SK-N-SH (cell line): Measurements from ENCODE around the gene MAST1. TPM values are rescaled to one million over a fixed set of nuclear protein-coding genes. Genes with fewer than 3 reads are reported as not detected.

Source experiments
- CTCF ChIA-PET: fragments of 300-600, 350-600 bp; formaldehyde crosslinking; extraction: SDS; loops from one replicate; lab custom pipeline; 2021; lab: Yijun Ruan, JAX
- POLR2A ChIA-PET: fragments of 350-600 bp; sonication (Branson Sonifier 250); formaldehyde crosslinking; extraction: SDS; loops from one replicate; lab custom pipeline; 2020; ENCODE audit warnings: antibody characterized with exemption, inconsistent platforms; lab: Yijun Ruan, JAX
- DNase-seq: peaks from one replicate; pipeline ENCODE4 v3.0.0; 2012
- H2AFZ ChIP-seq: fragments of 200-600 bp; sonication (generic); 2 replicates; pipeline ENCODE4 v1.8.1; 2016; ENCODE audit warnings: antibody characterized with exemption, mild to moderate bottlenecking, low read depth
- H3F3A ChIP-seq: fragments of 200-600 bp; sonication (generic); replicated peaks from 2 replicates; pipeline ENCODE3; 2016; ENCODE audit warnings: antibody characterized with exemption, mild to moderate bottlenecking; ENCODE audit not compliant: insufficient read depth
- H3K27ac ChIP-seq, 2 experiments: fragments of 200-500 bp in 1 of 2; fragments of 200-600 bp in 1 of 2; sonication (Bioruptor generic) in 1 of 2; sonication (generic), shearing (Covaris generic) in 1 of 2; 2 replicates each; pipeline versions ENCODE4 v1.5.1 to v1.6.1; 2014 to 2016; ENCODE audit warnings: low read depth in 2 of 2, inconsistent platforms in 1 of 2, low read length in 1 of 2, mild to moderate bottlenecking in 1 of 2, mixed read lengths in 1 of 2
- H3K27me3 ChIP-seq: fragments of 200-600 bp; sonication (generic), shearing (Covaris generic); 2 replicates; pipeline ENCODE4 v1.6.1; 2016; ENCODE audit warnings: mixed run types; ENCODE audit not compliant: insufficient read depth
- H3K36me3 ChIP-seq, 2 experiments: fragments of 200-500 bp in 1 of 2; fragments of 200-600 bp in 1 of 2; sonication (Bioruptor generic) in 1 of 2; sonication (generic) in 1 of 2; replicated peaks in 1 of 2; 2 replicates each; pipeline versions ENCODE3 to v1.5.1; 2014 to 2016; ENCODE audit warnings: low read length in 1 of 2, mild to moderate bottlenecking in 1 of 2; ENCODE audit not compliant: insufficient read depth in 2 of 2, control insufficient read depth in 1 of 2
- H3K4me1 ChIP-seq, 2 experiments: fragments of 200-500 bp in 1 of 2; fragments of 200-600 bp in 1 of 2; sonication (Bioruptor generic) in 1 of 2; sonication (generic), shearing (Covaris generic) in 1 of 2; 2 replicates each; pipeline versions ENCODE4 v1.5.1 to v1.6.1; 2014 to 2016; ENCODE audit warnings: low read depth in 1 of 2, low read length in 1 of 2, mixed run types in 1 of 2; ENCODE audit not compliant: insufficient read depth in 2 of 2, control insufficient read depth in 1 of 2
- H3K4me2 ChIP-seq: fragments of 200-600 bp; sonication (generic), shearing (Covaris generic); 2 replicates; pipeline ENCODE4 v1.6.1; 2017; ENCODE audit warnings: mixed run types
- H3K4me3 ChIP-seq, 2 experiments: fragments of 200-500 bp in 1 of 2; fragments of 200-600 bp in 1 of 2; sonication (Bioruptor generic) in 1 of 2; sonication (generic), shearing (Covaris generic) in 1 of 2; 2 replicates each; pipeline versions ENCODE4 v1.5.1 to v1.8.1; 2014 to 2016; ENCODE audit warnings: low read depth in 2 of 2, inconsistent platforms in 1 of 2, low read length in 1 of 2, mild to moderate bottlenecking in 1 of 2, mixed read lengths in 1 of 2, moderate library complexity in 1 of 2
- H3K79me2 ChIP-seq: fragments of 200-600 bp; sonication (generic); 2 replicates; pipeline ENCODE4 v1.8.1; 2017; ENCODE audit warnings: mild to moderate bottlenecking; ENCODE audit not compliant: insufficient read depth
- H3K9ac ChIP-seq: fragments of 200-600 bp; sonication (generic); 2 replicates; pipeline ENCODE4 v1.6.1; 2017; ENCODE audit warnings: mixed run types
- H3K9me2 ChIP-seq: fragments of 200-600 bp; sonication (generic); 2 replicates; pipeline ENCODE4 v1.6.1; 2017; ENCODE audit warnings: mixed run types
- H3K9me3 ChIP-seq: fragments of 200-600 bp; sonication (generic); 2 replicates; pipeline ENCODE4 v1.6.1; 2017; ENCODE audit warnings: mixed run types, mild to moderate bottlenecking, moderate library complexity
- H4K20me1 ChIP-seq: fragments of 200-600 bp; sonication (generic); 2 replicates; pipeline ENCODE4 v1.6.1; 2017; ENCODE audit warnings: mild to moderate bottlenecking, mixed run types; ENCODE audit not compliant: insufficient read depth
- CHD2 ChIP-seq: fragments of 150-350 bp; IDR thresholded peaks from 2 replicates; pipeline ENCODE4 v1.6.1; 2018; ENCODE audit warnings: low read length; ENCODE audit not compliant: partially characterized antibody
- ELF1 ChIP-seq: IDR thresholded peaks from 2 replicates; pipeline ENCODE4 v1.4.0; 2012
- EZH2phosphoT487 ChIP-seq: fragments of 200-600 bp; sonication (generic); IDR thresholded peaks from 2 replicates; pipeline ENCODE4 v1.6.1; 2017; ENCODE audit warnings: low read depth, mixed run types, mild to moderate bottlenecking, antibody characterized with exemption, moderate library complexity, borderline replicate concordance
- FOSL2 ChIP-seq: IDR thresholded peaks from 2 replicates; pipeline ENCODE4 v1.4.0; 2012; ENCODE audit warnings: low read depth, mild to moderate bottlenecking, moderate library complexity, borderline replicate concordance
- FOXJ3 ChIP-seq: sonication (generic); formaldehyde crosslinking; IDR thresholded peaks from 2 replicates; pipeline ENCODE4 v1.5.1; 2020; ENCODE audit warnings: mild to moderate bottlenecking, missing genetic modification reagents
- GABPA ChIP-seq: IDR thresholded peaks from 2 replicates; pipeline ENCODE4 v1.4.0; 2012; ENCODE audit warnings: low read depth, mild to moderate bottlenecking
- GATA2 ChIP-seq: sonication (generic); formaldehyde crosslinking; IDR thresholded peaks from 2 replicates; pipeline ENCODE4 v1.5.0; 2020; ENCODE audit warnings: mild to moderate bottlenecking, missing genetic modification reagents
- MEF2A ChIP-seq: IDR thresholded peaks from 2 replicates; pipeline ENCODE4 v1.4.0; 2012; ENCODE audit warnings: low read depth, borderline replicate concordance
- MXI1 ChIP-seq: IDR thresholded peaks from 2 replicates; pipeline ENCODE4 v1.6.1; 2012; ENCODE audit warnings: mild to moderate bottlenecking, low read depth, low read length, improper control_type of control experiment
- NFIC ChIP-seq: IDR thresholded peaks from 2 replicates; pipeline ENCODE4 v1.4.0; 2012; ENCODE audit warnings: borderline replicate concordance
- POLR2AphosphoS5 ChIP-seq: IDR thresholded peaks from 2 replicates; pipeline ENCODE4 v1.6.1; 2012; ENCODE audit warnings: low read depth, low read length
- SIN3A ChIP-seq: IDR thresholded peaks from 2 replicates; pipeline ENCODE4 v1.6.1; 2012; ENCODE audit warnings: low read depth, mild to moderate bottlenecking, low read length, moderate library complexity, borderline replicate concordance
- TCF12 ChIP-seq: IDR thresholded peaks from 2 replicates; pipeline ENCODE4 v1.4.0; 2012
- TEAD4 ChIP-seq: IDR thresholded peaks from 2 replicates; pipeline ENCODE4 v1.4.0; 2012; ENCODE audit warnings: mild to moderate bottlenecking, borderline replicate concordance; ENCODE audit not compliant: insufficient read depth
- WGBS: methylation state at CpG from one replicate; pipeline ENCODE4 v1.1.6; 2017; ENCODE audit warnings: low lambda C conversion rate; 5-methylcytosine and 5-hydroxymethylcytosine counted together
- polyA plus RNA-seq, 3 experiments: library from polyadenylated mRNA; depleted of rRNA; stranded (reverse); fragments of >200 nt; gene quantifications; 2 replicates each; pipeline ENCODE4 v1.2.3, GENCODE V29; 2012
- TF ChIP-seq, protein P1 (sequence below): IDR thresholded peaks from 2 replicates; pipeline ENCODE4 v1.4.0; 2012; ENCODE audit warnings: low read depth, borderline replicate concordance
- TF ChIP-seq, protein P2 (sequence below): IDR thresholded peaks from 2 replicates; pipeline ENCODE4; 2012
- TF ChIP-seq, protein P3 (sequence below): fragments of 150-350 bp; IDR thresholded peaks from 2 replicates; pipeline ENCODE4 v1.6.1; 2016; ENCODE audit warnings: mild to moderate bottlenecking, low read depth, low read length
- TF ChIP-seq, protein P4 (sequence below): IDR thresholded peaks from 2 replicates; pipeline ENCODE4 v1.6.1; 2012; ENCODE audit warnings: mild to moderate bottlenecking, low read depth, low read length, moderate library complexity
- TF ChIP-seq, protein P5 (sequence below): IDR thresholded peaks from 2 replicates; pipeline ENCODE4 v1.4.0; 2012; ENCODE audit warnings: low read depth

MAST1 gene
- polyA plus RNA-seq, 1 of the 3 experiments (the other 2 are of a cell fraction) = 9.7 TPM

DNA sequence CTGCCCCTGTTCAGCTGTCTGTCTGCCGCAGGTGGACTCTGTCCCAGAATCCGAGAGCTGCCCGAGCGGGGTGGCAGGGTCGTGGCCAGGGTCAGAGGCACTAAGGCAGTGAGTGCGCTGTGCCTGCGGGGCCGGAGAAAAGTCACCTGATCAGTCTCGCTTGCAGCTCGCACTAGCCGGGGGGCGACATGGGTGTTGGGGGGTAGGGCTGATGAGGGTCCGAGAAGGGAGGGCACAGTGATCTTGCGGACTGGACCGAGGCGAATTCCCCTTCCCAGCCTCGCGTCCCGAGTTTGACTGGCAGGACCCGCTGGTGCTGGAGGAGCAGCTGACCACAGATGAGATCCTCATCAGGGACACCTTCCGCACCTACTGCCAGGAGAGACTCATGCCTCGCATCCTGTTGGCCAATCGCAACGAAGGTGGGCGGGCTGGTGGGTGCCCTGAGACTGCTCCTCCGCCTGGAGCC, 53.3 kb downstream of the MAST1 start (continued):
- TF ChIP-seq, protein P1, sequence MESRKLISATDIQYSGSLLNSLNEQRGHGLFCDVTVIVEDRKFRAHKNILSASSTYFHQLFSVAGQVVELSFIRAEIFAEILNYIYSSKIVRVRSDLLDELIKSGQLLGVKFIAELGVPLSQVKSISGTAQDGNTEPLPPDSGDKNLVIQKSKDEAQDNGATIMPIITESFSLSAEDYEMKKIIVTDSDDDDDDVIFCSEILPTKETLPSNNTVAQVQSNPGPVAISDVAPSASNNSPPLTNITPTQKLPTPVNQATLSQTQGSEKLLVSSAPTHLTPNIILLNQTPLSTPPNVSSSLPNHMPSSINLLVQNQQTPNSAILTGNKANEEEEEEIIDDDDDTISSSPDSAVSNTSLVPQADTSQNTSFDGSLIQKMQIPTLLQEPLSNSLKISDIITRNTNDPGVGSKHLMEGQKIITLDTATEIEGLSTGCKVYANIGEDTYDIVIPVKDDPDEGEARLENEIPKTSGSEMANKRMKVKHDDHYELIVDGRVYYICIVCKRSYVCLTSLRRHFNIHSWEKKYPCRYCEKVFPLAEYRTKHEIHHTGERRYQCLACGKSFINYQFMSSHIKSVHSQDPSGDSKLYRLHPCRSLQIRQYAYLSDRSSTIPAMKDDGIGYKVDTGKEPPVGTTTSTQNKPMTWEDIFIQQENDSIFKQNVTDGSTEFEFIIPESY = no peak
- TF ChIP-seq, protein P2, sequence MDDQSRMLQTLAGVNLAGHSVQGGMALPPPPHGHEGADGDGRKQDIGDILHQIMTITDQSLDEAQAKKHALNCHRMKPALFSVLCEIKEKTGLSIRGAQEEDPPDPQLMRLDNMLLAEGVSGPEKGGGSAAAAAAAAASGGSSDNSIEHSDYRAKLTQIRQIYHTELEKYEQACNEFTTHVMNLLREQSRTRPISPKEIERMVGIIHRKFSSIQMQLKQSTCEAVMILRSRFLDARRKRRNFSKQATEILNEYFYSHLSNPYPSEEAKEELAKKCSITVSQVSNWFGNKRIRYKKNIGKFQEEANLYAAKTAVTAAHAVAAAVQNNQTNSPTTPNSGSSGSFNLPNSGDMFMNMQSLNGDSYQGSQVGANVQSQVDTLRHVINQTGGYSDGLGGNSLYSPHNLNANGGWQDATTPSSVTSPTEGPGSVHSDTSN = no peak
- TF ChIP-seq NFIC (no peak), GABPA (no peak), MEF2A (no peak), ELF1 (no peak), POLR2AphosphoS5 (no peak)
- TF ChIP-seq, protein P3, sequence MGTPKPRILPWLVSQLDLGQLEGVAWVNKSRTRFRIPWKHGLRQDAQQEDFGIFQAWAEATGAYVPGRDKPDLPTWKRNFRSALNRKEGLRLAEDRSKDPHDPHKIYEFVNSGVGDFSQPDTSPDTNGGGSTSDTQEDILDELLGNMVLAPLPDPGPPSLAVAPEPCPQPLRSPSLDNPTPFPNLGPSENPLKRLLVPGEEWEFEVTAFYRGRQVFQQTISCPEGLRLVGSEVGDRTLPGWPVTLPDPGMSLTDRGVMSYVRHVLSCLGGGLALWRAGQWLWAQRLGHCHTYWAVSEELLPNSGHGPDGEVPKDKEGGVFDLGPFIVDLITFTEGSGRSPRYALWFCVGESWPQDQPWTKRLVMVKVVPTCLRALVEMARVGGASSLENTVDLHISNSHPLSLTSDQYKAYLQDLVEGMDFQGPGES = no peak

DNA sequence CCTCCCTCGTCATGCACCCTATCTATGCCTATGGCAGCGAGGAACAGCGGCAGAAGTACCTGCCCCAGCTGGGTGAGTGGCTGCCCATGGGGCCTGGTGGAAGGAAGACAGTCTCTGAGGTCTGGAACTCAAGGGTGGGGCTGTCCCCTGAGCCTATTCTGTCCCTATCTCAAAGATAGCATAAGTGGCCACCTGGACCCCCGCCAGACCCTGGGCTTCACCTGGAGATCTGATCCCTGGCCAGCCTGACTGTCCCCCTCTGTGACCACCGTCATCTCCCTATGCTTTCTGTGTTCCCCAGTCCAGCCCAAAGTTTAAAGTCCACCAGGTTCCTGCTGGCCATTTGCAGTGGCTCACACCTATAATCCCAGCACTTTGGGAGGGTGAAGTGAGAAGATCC, 55.3 kb downstream of the MAST1 start:
- no peak overlapping the region for H3K27ac ChIP-seq
- CTCF ChIA-PET = interaction anchor here (0.7 kb wide), 1 partner anchor 72 kb away, joined by 3 read pairs; no protein-coding TSS in a partner anchor
- TF ChIP-seq EZH2phosphoT487 = no peak
- TF ChIP-seq MXI1 = no peak
- TF ChIP-seq, protein P2 = no peak
- TF ChIP-seq, protein P4, sequence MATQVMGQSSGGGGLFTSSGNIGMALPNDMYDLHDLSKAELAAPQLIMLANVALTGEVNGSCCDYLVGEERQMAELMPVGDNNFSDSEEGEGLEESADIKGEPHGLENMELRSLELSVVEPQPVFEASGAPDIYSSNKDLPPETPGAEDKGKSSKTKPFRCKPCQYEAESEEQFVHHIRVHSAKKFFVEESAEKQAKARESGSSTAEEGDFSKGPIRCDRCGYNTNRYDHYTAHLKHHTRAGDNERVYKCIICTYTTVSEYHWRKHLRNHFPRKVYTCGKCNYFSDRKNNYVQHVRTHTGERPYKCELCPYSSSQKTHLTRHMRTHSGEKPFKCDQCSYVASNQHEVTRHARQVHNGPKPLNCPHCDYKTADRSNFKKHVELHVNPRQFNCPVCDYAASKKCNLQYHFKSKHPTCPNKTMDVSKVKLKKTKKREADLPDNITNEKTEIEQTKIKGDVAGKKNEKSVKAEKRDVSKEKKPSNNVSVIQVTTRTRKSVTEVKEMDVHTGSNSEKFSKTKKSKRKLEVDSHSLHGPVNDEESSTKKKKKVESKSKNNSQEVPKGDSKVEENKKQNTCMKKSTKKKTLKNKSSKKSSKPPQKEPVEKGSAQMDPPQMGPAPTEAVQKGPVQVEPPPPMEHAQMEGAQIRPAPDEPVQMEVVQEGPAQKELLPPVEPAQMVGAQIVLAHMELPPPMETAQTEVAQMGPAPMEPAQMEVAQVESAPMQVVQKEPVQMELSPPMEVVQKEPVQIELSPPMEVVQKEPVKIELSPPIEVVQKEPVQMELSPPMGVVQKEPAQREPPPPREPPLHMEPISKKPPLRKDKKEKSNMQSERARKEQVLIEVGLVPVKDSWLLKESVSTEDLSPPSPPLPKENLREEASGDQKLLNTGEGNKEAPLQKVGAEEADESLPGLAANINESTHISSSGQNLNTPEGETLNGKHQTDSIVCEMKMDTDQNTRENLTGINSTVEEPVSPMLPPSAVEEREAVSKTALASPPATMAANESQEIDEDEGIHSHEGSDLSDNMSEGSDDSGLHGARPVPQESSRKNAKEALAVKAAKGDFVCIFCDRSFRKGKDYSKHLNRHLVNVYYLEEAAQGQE = no peak
- no peak for TF ChIP-seq FOSL2
- TF ChIP-seq GATA2 = no peak
- TF ChIP-seq, protein P5, sequence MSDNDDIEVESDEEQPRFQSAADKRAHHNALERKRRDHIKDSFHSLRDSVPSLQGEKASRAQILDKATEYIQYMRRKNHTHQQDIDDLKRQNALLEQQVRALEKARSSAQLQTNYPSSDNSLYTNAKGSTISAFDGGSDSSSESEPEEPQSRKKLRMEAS = no peak
- TF ChIP-seq TCF12 = no peak
- TF ChIP-seq ELF1 = no peak
- TF ChIP-seq FOXJ3 (CRISPR knock-in tag) = no peak
- no peak for TF ChIP-seq CHD2
- TF ChIP-seq SIN3A = no peak
- TF ChIP-seq, protein P1 = no peak
- no peak for TF ChIP-seq NFIC
- no peak for TF ChIP-seq TEAD4

More for the DNA sequence above, 55.3 kb downstream of the MAST1 start:
- no peaks in the 10 kb centered on the region for H3K9me2 ChIP-seq
- DNase-seq = no peak
- H3K36me3 ChIP-seq = peaks cover 5 to 23% of the 10 kb centered on the region in 2 experiments
- no peak overlapping the region for H2AFZ ChIP-seq
- no peak overlapping the region for H3K4me2 ChIP-seq
- no peak overlapping the region for H3K9ac ChIP-seq
- H3K4me3 ChIP-seq = no peak overlapping the region
- no peaks in the 10 kb centered on the region for H3K27me3 ChIP-seq
- no peaks in the 10 kb centered on the region for H4K20me1 ChIP-seq
- H3K9me3 ChIP-seq = no peaks in the 10 kb centered on the region
- H3K4me1 ChIP-seq = peaks cover 6 to 8% of the 10 kb centered on the region in 2 experiments; a peak in 2 of 4 replicates
- peaks cover 13% of the 10 kb centered on the region for H3K79me2 ChIP-seq
- 81% methylated on average over 4 of the region's 5 CpGs for WGBS
- POLR2A ChIA-PET = no interaction called here
- H3F3A ChIP-seq = peaks cover 4% of the 10 kb centered on the region
